Testis (tissue), 2 donors: ENCODE measurements around the gene TLK1.

Source experiments
- POLR2A ChIP-seq: fragments of 450-650 bp; IDR thresholded peaks from one replicate; pipeline ENCODE4 v1.6.1; 2017; ENCODE audit warnings: antibody characterized with exemption, mild to moderate bottlenecking, moderate library complexity
- TF ChIP-seq, protein P1 (sequence below), 3 experiments: fragments of 450-650 bp in 2 of 3; fragments of 200-600 bp in 1 of 3; sonication (generic) in 1 of 3; IDR thresholded peaks; one replicate each; pipeline ENCODE4 v1.5.1; 2016 to 2019; ENCODE audit warnings: antibody characterized with exemption in 3 of 3, mild to moderate bottlenecking in 2 of 3, moderate library complexity in 1 of 3

DNA sequence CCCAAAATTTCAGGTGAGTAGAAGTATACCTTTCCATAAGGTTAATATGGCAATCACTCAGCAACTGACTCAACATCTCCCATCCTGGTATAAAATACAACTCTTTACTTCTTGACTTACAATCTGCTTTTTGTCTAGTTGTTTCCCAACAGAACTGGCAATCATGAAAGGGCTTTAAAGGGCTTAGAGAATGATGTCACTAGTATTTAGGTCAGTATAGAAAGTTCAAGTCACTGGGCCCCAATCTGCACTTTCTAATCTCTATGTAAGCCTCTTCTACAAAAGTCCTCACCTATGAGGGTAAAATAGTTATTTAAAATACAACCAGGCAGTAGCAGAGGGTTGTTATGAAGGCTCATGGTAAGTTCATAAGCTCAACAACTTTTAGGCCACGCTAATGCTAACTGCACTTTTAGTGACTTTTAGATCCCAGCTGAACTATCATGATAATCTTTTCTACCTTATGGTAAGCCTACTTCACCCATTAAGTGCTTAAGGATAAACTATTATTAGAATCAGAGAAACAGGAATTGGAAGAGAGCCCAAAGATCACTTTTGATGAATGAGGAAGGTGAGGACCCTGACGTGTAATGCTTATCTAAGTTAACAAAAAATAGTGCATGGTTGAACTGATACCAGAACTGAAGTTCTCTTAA lies 152.0 kb downstream of the TLK1 start:
- TF ChIP-seq, protein P1, sequence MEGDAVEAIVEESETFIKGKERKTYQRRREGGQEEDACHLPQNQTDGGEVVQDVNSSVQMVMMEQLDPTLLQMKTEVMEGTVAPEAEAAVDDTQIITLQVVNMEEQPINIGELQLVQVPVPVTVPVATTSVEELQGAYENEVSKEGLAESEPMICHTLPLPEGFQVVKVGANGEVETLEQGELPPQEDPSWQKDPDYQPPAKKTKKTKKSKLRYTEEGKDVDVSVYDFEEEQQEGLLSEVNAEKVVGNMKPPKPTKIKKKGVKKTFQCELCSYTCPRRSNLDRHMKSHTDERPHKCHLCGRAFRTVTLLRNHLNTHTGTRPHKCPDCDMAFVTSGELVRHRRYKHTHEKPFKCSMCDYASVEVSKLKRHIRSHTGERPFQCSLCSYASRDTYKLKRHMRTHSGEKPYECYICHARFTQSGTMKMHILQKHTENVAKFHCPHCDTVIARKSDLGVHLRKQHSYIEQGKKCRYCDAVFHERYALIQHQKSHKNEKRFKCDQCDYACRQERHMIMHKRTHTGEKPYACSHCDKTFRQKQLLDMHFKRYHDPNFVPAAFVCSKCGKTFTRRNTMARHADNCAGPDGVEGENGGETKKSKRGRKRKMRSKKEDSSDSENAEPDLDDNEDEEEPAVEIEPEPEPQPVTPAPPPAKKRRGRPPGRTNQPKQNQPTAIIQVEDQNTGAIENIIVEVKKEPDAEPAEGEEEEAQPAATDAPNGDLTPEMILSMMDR (IDR thresholded peaks at IDR 0.05) = no peak
- no peak for TF ChIP-seq POLR2A
